ENCODE data around the gene SESN2. TPM values are rescaled to one million over a fixed set of nuclear protein-coding genes. Genes with fewer than 3 reads are reported as not detected.

SESN2 gene
- total RNA-seq, 1 experiment from 2014 or later = 8.2 TPM

DNA sequence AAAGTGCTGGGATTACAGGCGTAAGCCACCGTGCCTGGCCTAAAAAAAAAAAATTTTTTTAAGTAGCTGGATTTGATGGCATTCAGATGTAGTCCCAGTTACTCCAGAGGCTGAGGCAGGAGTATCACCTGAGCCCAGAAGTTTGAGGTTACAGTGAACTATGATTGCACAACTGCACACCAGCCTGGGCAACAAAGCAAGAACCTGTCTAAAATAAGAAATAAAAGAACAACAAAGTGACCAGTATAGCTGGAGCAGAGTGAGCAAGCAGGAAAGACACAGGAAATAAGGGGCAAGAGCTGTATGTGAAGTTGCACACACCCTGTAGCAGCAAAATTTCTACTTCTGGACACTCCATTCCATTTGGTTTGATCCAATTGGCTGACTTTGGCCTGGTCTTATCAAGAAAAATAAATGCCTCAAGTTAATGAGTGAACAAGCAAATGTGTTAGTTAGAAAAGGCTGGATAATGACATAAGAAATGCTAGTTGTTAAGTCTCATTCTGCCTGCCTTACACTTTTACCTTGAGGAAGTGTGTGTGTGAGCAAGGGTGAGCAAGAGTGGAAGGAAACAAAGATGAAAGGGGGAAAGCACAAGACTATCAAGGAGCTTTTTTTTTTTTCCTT lies 15.5 kb upstream of the SESN2 start:
- Histone ChIP-seq H3K36me3 (no peaks in the 10 kb centered on the region), H3K4me3 (no peak overlapping the region), H3K27me3 (no peaks in the 10 kb centered on the region), H3K27ac (no peak overlapping the region), H3K4me1 (peaks cover 6% of the 10 kb centered on the region), H3K9me3 (replicated peaks) (no peaks in the 10 kb centered on the region)
- DNase-seq = no peak

GRCh38 chr1:28244549-28245251 lies 14.6 kb upstream of the SESN2 start:
- DNase-seq = no peak

GRCh38 chr1:28246427-28246832 lies 12.9 kb upstream of the SESN2 start:
- peaks cover 12% of the 10 kb centered on the region for H3K4me1 ChIP-seq
- DNase-seq = peak in 1 of 2 experiments; percentile 29
- no peak overlapping the region for H3K27ac ChIP-seq
- H3K9me3 ChIP-seq (replicated peaks) = no peaks in the 10 kb centered on the region
- H3K36me3 ChIP-seq = no peaks in the 10 kb centered on the region
- H3K4me3 ChIP-seq = peak overlapping the region; percentile 63
- H3K27me3 ChIP-seq = no peaks in the 10 kb centered on the region

More at GRCh38 chr1:28244549-28245251, 14.6 kb upstream of the SESN2 start:
- H3K36me3 ChIP-seq = no peaks in the 10 kb centered on the region
- H3K4me1 ChIP-seq = peaks cover 12% of the 10 kb centered on the region
- no peaks in the 10 kb centered on the region for H3K27me3 ChIP-seq
- H3K4me3 ChIP-seq = no peak overlapping the region
- H3K9me3 ChIP-seq (replicated peaks) = no peaks in the 10 kb centered on the region
- H3K27ac ChIP-seq = no peak overlapping the region

GRCh38 chr1:28247612-28248272 lies 11.6 kb upstream of the SESN2 start:
- DNase-seq = no peak
- H3K36me3 ChIP-seq = no peaks in the 10 kb centered on the region
- H3K27me3 ChIP-seq = no peaks in the 10 kb centered on the region
- peak overlapping the region; percentile 63 for H3K4me3 ChIP-seq
- no peak overlapping the region for H3K27ac ChIP-seq
- peaks cover 12% of the 10 kb centered on the region for H3K4me1 ChIP-seq
- no peaks in the 10 kb centered on the region for H3K9me3 ChIP-seq (replicated peaks)

- H3K36me3 ChIP-seq = no peaks in the 10 kb centered on the region
- no peak overlapping the region for H3K27ac ChIP-seq
- peak overlapping the region; percentile 63 for H3K4me3 ChIP-seq
- no peaks in the 10 kb centered on the region for H3K27me3 ChIP-seq
- H3K4me1 ChIP-seq = peaks cover 12% of the 10 kb centered on the region
- peak; percentile 68 to 91 for DNase-seq
- H3K9me3 ChIP-seq (replicated peaks) = no peaks in the 10 kb centered on the region
These were observed 10.9 kb upstream of the SESN2 start for GRCh38 chr1:28248273-28249012.

- Histone ChIP-seq H3K4me3 (no peak overlapping the region), H3K4me1 (peaks cover 12% of the 10 kb centered on the region), H3K36me3 (no peaks in the 10 kb centered on the region), H3K27me3 (no peaks in the 10 kb centered on the region), H3K9me3 (replicated peaks) (no peaks in the 10 kb centered on the region), H3K27ac (no peak overlapping the region)
- DNase-seq = peak; percentile 42 to 60
These were observed 10.1 kb upstream of the SESN2 start for GRCh38 chr1:28249013-28249865.

GRCh38 chr1:28249866-28250295 lies 9.4 kb upstream of the SESN2 start:
- Histone ChIP-seq H3K4me3 (no peak overlapping the region), H3K27ac (no peak overlapping the region)
- DNase-seq = no peak

DNA sequence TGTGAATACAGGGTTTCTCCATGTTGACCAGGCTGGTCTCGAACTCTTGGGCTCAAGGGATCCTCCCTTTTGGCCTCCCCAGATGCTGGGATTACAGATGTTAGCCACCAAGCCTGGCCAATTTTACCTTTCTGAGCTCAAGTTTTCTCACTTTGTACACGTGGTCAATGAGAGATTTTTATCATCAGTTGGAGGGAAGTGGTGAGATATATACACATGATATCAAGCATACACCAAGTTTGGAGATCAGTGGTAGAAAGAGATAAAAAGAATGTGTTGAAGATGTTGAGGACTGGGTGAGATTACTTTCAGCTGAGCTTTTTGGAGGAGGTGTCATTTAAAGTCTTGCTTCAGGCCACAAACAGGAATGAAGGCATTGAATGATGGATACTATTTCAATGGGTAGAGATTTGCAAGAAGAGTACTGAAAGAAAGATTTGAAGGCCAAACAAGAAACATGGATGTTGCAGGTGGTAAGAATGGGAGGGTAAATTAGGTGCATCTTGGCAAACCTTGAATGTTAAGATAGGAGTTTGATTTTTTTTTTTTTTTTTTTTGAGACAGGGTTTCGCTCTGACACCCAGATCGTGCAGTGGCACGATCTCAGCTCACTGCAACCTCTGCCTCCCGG lies 3.0 kb upstream of the SESN2 start:
- Histone ChIP-seq H3K36me3 (no peaks in the 10 kb centered on the region), H3K27ac (no peak overlapping the region), H3K4me3 (no peak overlapping the region), H3K4me1 (peaks cover 3% of the 10 kb centered on the region; the same call in 1 of the 2 replicates), H3K9me3 (replicated peaks) (no peaks in the 10 kb centered on the region), H3K27me3 (no peaks in the 10 kb centered on the region)
- no peak for DNase-seq

More at GRCh38 chr1:28249866-28250295, 9.4 kb upstream of the SESN2 start:
- no peaks in the 10 kb centered on the region for H3K9me3 ChIP-seq (replicated peaks)
- H3K4me1 ChIP-seq = peaks cover 12% of the 10 kb centered on the region
- no peaks in the 10 kb centered on the region for H3K36me3 ChIP-seq
- H3K27me3 ChIP-seq = no peaks in the 10 kb centered on the region

- Histone ChIP-seq H3K27me3 (no peaks in the 10 kb centered on the region), H3K9me3 (replicated peaks) (no peaks in the 10 kb centered on the region), H3K4me1 (peaks cover 4% of the 10 kb centered on the region; the same call in 1 of the 2 replicates), H3K36me3 (no peaks in the 10 kb centered on the region), H3K27ac (no peak overlapping the region), H3K4me3 (no peak overlapping the region)
- DNase-seq = no peak
These were observed 1.6 kb upstream of the SESN2 start for GRCh38 chr1:28257736-28258135.

DNA sequence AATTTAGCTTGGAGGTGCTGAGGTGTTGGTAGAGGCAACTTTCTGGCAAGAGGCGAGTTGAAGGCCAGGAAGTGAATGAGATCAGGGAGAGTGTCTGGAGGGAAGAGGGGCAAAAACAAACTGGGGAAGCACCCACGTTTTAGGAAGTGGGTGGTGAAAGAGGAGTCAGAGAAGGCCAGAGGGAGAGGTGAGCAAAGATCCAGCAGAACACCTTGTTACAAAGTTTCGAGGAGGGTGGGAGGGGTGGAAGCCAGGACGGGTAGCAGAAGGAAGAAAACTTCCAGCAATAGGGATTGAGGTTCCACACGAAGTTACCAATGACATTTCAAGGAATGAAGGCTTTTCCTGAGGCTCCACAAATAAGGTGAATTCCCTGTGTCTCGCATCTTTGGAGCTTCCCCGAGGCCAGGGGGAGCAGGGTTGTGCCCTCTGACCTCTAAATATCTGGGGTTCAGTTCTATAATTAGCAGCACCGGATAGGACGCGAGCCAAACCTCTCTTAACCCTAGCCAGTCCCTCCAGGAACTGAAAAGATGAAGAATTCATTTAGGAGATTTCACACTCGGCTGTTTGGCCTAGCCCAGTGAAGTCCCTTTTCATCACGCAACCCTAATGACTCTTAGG lies 578 bp upstream of the SESN2 start:
- DNase-seq = no peak
- H3K9me3 ChIP-seq (replicated peaks) = no peaks in the 10 kb centered on the region
- H3K36me3 ChIP-seq = no peaks in the 10 kb centered on the region
- H3K4me3 ChIP-seq = peak overlapping the region; percentile 72
- H3K4me1 ChIP-seq = peaks cover 4% of the 10 kb centered on the region; the same call in 1 of the 2 replicates
- no peak overlapping the region for H3K27ac ChIP-seq
- no peaks in the 10 kb centered on the region for H3K27me3 ChIP-seq

DNA sequence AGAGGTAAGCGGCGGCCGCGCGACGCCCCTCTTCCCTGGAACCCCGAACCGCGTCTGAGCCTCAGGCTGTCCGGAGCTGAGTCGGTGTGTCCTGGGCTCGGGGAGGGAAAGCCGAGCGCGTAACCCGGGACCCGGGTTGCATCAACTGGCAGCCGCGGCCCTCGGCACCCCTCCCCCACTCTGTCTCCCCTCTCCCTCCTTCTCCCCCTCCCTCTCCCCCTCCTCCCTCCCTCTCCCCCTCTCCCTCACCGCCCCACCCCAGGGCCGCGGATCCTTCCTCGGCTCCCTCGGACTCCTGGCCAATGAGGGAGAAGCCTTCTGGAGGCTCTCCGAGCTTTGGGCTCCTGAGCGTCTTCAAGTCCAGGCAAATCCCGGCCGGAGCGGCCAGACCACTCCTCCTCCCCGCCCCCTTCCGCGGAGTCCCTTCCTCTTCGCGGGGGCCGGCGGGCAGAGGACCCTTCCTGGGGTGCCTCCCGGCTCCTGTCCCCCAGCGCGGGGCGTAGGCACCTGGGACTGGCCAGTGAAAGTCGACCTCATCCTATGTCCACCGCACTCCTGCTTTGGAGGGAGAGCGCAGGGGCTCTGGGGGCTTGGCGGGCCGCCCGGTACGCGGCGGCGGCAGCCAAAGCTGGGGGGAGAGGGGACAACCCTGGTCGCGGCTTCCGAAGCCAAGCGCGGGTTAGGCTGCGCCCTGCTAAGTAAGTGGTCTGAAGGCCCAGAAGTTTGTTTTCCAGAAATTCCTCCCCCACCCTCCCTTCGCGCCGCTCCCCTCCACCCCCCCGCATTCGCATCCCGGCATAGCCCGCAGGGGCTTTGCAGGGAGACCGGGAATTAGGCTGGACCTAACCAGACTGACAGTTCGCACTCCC lies 850 bp downstream of the SESN2 start:
- DNase-seq = peak; percentile 83 to 84
- Histone ChIP-seq H3K4me3 (peak overlapping the region; percentile 72), H3K9me3 (replicated peaks) (no peaks in the 10 kb centered on the region), H3K4me1 (peaks cover 4% of the 10 kb centered on the region; the same call in 1 of the 2 replicates), H3K36me3 (no peaks in the 10 kb centered on the region), H3K27me3 (no peaks in the 10 kb centered on the region), H3K27ac (peak overlapping the region; percentile 5; the same call in 1 of the 2 replicates)

GRCh38 chr1:28260803-28261174 lies 1.5 kb downstream of the SESN2 start:
- H3K27ac ChIP-seq = no peak overlapping the region
- H3K4me3 ChIP-seq = peak overlapping the region; percentile 72
- DNase-seq = no peak
- H3K27me3 ChIP-seq = no peaks in the 10 kb centered on the region
- no peaks in the 10 kb centered on the region for H3K36me3 ChIP-seq
- peaks cover 4% of the 10 kb centered on the region; the same call in 1 of the 2 replicates for H3K4me1 ChIP-seq
- no peaks in the 10 kb centered on the region for H3K9me3 ChIP-seq (replicated peaks)

Data from SJCRH30 (cell line).